ENCODE measurements around the gene UBR7. TPM values are rescaled to one million over a fixed set of nuclear protein-coding genes. Genes with fewer than 3 reads are reported as not detected.

Gene UBR7
- total RNA-seq, 1 donor from 2014 or later, result 14.5 TPM

DNA sequence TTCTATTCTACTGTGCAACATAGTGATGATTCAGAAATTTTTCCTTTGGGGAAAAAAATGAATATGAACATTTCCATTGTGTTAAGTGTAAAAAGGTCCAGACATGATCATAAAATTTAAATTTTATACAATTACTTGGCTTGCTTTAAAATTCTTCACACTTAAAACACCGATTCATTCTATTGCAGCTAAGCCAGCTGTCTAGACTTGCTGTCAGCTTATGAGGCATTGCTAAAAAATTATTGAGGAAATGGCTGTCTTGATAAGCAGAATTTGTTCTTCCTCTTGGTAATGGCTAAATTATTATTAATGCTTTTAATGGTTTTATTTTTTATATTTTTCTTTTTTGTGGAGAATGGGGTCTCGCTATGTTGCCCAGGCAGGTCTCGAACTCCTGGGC is 20.1 kb upstream of the UBR7 start:
- Histone ChIP-seq H3K27me3 (ENCODE audit: low read depth) (no peaks in the 10 kb centered on the region), H3K9me3 (no peaks in the 10 kb centered on the region), H3K27ac (no peak overlapping the region), H3K4me1 (peaks cover 32% of the 10 kb centered on the region), H3K36me3 (peaks cover 43% of the 10 kb centered on the region), H3K4me3 (peak overlapping the region; percentile 97)
- no peak for ATAC-seq
- TF ChIP-seq, protein P1, sequence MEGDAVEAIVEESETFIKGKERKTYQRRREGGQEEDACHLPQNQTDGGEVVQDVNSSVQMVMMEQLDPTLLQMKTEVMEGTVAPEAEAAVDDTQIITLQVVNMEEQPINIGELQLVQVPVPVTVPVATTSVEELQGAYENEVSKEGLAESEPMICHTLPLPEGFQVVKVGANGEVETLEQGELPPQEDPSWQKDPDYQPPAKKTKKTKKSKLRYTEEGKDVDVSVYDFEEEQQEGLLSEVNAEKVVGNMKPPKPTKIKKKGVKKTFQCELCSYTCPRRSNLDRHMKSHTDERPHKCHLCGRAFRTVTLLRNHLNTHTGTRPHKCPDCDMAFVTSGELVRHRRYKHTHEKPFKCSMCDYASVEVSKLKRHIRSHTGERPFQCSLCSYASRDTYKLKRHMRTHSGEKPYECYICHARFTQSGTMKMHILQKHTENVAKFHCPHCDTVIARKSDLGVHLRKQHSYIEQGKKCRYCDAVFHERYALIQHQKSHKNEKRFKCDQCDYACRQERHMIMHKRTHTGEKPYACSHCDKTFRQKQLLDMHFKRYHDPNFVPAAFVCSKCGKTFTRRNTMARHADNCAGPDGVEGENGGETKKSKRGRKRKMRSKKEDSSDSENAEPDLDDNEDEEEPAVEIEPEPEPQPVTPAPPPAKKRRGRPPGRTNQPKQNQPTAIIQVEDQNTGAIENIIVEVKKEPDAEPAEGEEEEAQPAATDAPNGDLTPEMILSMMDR (IDR thresholded peaks at IDR 0.05), result no peak
- intact Hi-C loops (cut with DNase I), result no loop called here
- DNase-seq, result no peak

DNA sequence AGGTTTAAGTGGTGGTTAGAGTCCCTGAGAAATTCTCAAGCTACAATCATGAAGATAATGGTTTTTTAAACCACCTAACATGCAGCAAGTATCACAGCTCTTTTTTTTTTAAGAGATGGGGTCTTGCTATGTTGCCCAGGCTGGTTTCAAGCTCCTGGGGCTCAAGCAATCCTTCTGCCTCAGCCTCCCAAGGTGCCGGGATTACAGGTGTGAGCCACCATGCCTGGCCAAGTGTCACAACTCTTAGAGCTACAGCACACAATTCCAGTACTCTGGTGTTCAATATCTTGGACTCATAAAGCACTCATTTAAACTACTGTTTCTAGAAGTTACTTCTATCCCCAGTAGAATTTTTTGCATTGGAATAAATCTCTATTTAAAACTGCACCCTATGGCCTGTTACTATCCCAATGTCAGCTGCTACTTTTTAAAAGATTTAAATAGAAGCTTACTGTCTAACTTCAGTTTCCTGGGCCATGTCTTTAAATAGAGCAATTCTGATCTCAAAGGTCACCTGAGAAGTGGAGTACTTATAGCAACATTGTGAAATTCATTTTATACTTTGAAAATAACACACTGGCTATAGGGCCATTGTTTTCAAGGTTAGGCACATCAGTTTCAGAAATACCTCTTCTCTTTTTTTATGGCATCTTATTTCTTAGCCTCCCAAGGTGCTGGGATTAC is 11.6 kb upstream of the UBR7 start:
- Histone ChIP-seq H3K27me3 (ENCODE audit: low read depth) (no peaks in the 10 kb centered on the region), H3K9me3 (no peaks in the 10 kb centered on the region), H3K4me3 (no peak overlapping the region), H3K36me3 (peaks cover 12% of the 10 kb centered on the region), H3K4me1 (no peaks in the 10 kb centered on the region), H3K27ac (no peak overlapping the region)
- no peak for DNase-seq
- intact Hi-C loops (cut with DNase I), result no loop called here
- TF ChIP-seq, protein P1 (IDR thresholded peaks at IDR 0.05), result no peak
- no peak for ATAC-seq

DNA sequence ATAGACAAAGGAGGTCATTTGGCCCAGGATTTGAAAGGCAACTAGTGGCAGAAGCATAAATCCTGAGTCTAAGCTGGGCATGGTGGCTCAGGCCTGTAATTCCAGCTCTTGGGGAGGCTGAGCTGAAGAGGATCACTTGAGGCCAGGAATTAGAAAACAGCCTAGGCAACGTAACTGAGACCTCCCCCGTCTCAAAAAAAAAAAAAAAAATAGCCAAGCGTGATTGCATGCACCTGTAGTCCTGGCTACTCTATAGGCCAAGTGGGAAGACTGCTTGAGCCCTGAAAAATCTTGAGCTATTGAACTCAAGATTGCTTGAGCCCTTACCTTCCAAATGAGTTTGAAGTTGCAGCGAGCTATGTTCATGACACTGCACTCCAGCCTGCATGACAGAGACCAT is 8.0 kb upstream of the UBR7 start:
- Histone ChIP-seq H3K27me3 (ENCODE audit: low read depth) (no peaks in the 10 kb centered on the region), H3K27ac (no peak overlapping the region), H3K4me1 (no peaks in the 10 kb centered on the region), H3K4me3 (no peak overlapping the region), H3K36me3 (peaks cover 12% of the 10 kb centered on the region), H3K9me3 (no peaks in the 10 kb centered on the region)
- intact Hi-C loops (cut with DNase I), result no loop called here
- TF ChIP-seq, protein P1 (IDR thresholded peaks at IDR 0.05), result no peak
- ATAC-seq (peak in 1 of 2 donors; percentile 54), DNase-seq (no peak)

DNA sequence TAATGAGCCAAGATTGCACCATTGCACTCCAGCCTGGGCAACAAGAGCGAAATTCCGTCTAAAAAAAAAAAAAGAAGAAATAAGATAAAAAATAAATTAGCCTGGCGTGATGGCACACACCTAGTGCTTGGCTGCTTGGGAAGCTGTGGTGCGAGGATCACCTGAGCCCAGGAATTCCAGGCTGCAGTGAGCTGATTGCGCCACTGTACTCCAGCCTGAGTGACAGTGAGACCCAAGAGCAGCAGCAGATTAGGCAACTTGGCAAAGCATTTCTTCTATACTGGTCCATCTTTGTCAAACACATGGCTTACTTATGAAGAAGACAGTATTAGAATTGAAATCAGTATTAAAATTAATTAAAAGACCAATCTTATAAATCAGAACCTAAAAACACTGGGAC is 6.5 kb upstream of the UBR7 start:
- no peaks in the 10 kb centered on the region for H3K27me3 ChIP-seq (ENCODE audit: low read depth)
- no peak overlapping the region for H3K27ac ChIP-seq
- intact Hi-C loops (cut with DNase I), result no loop called here
- H3K9me3 ChIP-seq, result no peaks in the 10 kb centered on the region
- no peak overlapping the region for H3K4me3 ChIP-seq
- peaks cover 12% of the 10 kb centered on the region for H3K36me3 ChIP-seq
- TF ChIP-seq, protein P1 (IDR thresholded peaks at IDR 0.05), result no peak
- H3K4me1 ChIP-seq, result peaks cover 4% of the 10 kb centered on the region
- ATAC-seq (peak; percentile 77 to 81), DNase-seq (peak; percentile 67)

DNA sequence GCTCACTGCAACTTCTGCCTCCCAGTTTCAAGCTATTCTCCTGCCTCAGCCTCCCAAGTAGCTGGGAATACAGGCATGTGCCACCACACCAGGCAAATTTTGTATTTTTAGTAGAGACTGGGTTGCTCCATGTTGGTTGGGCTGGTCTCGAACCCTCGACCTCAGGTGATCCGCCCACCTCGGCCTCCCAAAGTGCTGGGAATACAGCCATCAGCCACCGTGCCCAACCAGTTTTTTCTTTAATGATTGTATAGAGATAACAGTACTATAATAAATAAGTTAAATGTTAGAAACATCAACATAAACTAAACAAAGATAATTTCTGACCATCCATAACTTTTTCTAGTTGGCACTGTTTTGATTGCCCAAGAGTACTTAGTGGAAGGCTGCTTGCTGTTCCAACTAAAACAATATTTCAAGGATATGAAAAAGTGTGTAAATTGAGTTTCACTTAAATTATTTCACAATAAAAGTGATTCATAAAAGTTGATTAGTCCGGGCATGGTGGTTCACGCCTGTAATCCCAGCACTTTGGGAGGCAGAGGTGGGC is 5.8 kb upstream of the UBR7 start:
- no peak for DNase-seq
- TF ChIP-seq, protein P1 (IDR thresholded peaks at IDR 0.05), result no peak
- no peak for ATAC-seq

More for the DNA sequence above, 5.8 kb upstream of the UBR7 start:
- intact Hi-C loops (cut with DNase I), result no loop called here
- Histone ChIP-seq H3K4me3 (no peak overlapping the region), H3K9me3 (no peaks in the 10 kb centered on the region), H3K4me1 (peaks cover 10% of the 10 kb centered on the region), H3K36me3 (peaks cover 12% of the 10 kb centered on the region), H3K27me3 (ENCODE audit: low read depth) (no peaks in the 10 kb centered on the region), H3K27ac (no peak overlapping the region)

Measured in lower lobe of right lung (tissue), 2 donors.